Upper lobe of right lung (tissue), 1 donor: ENCODE measurements around the gene SPPL2C. TPM values are rescaled to one million over a fixed set of nuclear protein-coding genes. Genes with fewer than 3 reads are reported as not detected.

Experiments used
- ATAC-seq: fragments of 200-7000 bp; cut with Tn5 transposase; one replicate; pipeline ENCODE4 v1.9.1; 2020; ENCODE audit warnings: mild to moderate bottlenecking, moderate library complexity
- DNase-seq: peaks from one replicate; pipeline ENCODE4 v3.0.0-alpha.2; 2020
- H3K27ac ChIP-seq: fragments of 200-600 bp; one replicate; pipeline ENCODE4 v1.8.0; 2022
- H3K27me3 ChIP-seq: fragments of 200-600 bp; one replicate; pipeline ENCODE4 v1.8.0; 2022; ENCODE audit warnings: mild to moderate bottlenecking
- H3K36me3 ChIP-seq: fragments of 200-600 bp; one replicate; pipeline ENCODE4 v1.8.0; 2022
- H3K4me1 ChIP-seq: fragments of 200-600 bp; one replicate; pipeline ENCODE4 v1.8.0; 2022
- H3K4me3 ChIP-seq: fragments of 200-600 bp; one replicate; pipeline ENCODE4 v1.8.0; 2022; ENCODE audit warnings: mild to moderate bottlenecking
- H3K9me3 ChIP-seq: fragments of 200-600 bp; one replicate; pipeline ENCODE4 v1.8.0; 2022
- intact Hi-C: fragments of 100-400 bp; cut with DNase I; formaldehyde crosslinking; loops from one replicate; pipeline ENCODE4 v1.11.0; 2022
- long read RNA-seq: library from polyadenylated mRNA; unstranded; transcript quantifications from one replicate; pipeline ENCODE4 v2.0.0, GENCODE V29; 2021
- total RNA-seq: library from RNA; stranded (reverse); fragmentation: NEBNext Ultra II Directional; extraction: Animal tissue kit (Norgen Biotek cat#: 25700); gene quantifications from one replicate; pipeline ENCODE4 v1.2.1, GENCODE V29; 2021
- TF ChIP-seq, protein P1 (sequence below): fragments of 200-600 bp; IDR thresholded peaks from one replicate; pipeline ENCODE4 v1.8.0; 2022; ENCODE audit warnings: antibody characterized with exemption
- donor health status: DM: no; HTN: yes; CAD: no; lungs with severe emphysema.

Gene SPPL2C, protein sequence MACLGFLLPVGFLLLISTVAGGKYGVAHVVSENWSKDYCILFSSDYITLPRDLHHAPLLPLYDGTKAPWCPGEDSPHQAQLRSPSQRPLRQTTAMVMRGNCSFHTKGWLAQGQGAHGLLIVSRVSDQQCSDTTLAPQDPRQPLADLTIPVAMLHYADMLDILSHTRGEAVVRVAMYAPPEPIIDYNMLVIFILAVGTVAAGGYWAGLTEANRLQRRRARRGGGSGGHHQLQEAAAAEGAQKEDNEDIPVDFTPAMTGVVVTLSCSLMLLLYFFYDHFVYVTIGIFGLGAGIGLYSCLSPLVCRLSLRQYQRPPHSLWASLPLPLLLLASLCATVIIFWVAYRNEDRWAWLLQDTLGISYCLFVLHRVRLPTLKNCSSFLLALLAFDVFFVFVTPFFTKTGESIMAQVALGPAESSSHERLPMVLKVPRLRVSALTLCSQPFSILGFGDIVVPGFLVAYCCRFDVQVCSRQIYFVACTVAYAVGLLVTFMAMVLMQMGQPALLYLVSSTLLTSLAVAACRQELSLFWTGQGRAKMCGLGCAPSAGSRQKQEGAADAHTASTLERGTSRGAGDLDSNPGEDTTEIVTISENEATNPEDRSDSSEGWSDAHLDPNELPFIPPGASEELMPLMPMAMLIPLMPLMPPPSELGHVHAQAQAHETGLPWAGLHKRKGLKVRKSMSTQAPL
- total RNA-seq: not detected
- long read RNA-seq: 0 reads

DNA sequence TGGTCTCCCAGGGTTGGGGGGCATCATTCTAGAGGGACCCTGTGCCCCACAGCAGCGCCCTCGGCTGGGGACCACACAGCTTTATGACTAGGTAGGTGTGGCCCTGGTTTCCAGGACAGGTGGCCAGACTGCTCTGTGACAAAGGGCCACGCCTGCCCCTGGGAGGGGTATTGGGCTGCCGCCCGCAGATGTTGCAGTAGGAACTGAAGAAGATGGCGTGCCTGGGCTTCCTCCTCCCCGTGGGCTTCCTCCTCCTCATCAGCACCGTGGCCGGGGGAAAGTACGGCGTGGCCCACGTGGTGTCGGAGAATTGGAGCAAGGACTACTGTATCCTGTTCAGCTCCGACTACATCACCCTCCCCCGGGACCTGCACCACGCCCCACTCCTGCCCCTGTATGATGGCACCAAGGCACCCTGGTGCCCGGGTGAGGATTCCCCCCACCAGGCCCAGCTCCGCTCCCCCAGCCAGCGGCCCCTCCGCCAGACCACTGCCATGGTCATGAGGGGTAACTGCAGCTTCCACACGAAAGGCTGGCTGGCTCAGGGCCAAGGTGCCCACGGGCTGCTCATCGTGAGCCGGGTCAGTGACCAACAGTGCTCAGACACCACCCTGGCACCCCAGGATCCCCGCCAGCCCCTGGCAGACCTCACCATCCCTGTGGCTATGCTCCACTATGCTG is at the start of gene SPPL2C:
TSS of gene SPPL2C (plus strand) at position 187 of the 681 bp plus-strand sequence. CDS start at position 213, 26 bp downstream.
- no peaks in the 10 kb centered on the region for H3K36me3 ChIP-seq
- no peak within 1 kb of the TSS for H3K27ac ChIP-seq
- ATAC-seq (no peak), DNase-seq (no peak)
- H3K4me3 ChIP-seq: no peak within 1 kb of the TSS
- no peaks in the 10 kb centered on the region for H3K4me1 ChIP-seq
- TF ChIP-seq, protein P1, sequence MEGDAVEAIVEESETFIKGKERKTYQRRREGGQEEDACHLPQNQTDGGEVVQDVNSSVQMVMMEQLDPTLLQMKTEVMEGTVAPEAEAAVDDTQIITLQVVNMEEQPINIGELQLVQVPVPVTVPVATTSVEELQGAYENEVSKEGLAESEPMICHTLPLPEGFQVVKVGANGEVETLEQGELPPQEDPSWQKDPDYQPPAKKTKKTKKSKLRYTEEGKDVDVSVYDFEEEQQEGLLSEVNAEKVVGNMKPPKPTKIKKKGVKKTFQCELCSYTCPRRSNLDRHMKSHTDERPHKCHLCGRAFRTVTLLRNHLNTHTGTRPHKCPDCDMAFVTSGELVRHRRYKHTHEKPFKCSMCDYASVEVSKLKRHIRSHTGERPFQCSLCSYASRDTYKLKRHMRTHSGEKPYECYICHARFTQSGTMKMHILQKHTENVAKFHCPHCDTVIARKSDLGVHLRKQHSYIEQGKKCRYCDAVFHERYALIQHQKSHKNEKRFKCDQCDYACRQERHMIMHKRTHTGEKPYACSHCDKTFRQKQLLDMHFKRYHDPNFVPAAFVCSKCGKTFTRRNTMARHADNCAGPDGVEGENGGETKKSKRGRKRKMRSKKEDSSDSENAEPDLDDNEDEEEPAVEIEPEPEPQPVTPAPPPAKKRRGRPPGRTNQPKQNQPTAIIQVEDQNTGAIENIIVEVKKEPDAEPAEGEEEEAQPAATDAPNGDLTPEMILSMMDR: no peak
- no peaks in the 10 kb centered on the region for H3K9me3 ChIP-seq
- intact Hi-C loops: no loop called here
- H3K27me3 ChIP-seq: no peaks in the 10 kb centered on the region

- ATAC-seq: no peak
These were observed 43.9 kb upstream of the SPPL2C start for GRCh38 chr17:45800816-45801215.

DNA sequence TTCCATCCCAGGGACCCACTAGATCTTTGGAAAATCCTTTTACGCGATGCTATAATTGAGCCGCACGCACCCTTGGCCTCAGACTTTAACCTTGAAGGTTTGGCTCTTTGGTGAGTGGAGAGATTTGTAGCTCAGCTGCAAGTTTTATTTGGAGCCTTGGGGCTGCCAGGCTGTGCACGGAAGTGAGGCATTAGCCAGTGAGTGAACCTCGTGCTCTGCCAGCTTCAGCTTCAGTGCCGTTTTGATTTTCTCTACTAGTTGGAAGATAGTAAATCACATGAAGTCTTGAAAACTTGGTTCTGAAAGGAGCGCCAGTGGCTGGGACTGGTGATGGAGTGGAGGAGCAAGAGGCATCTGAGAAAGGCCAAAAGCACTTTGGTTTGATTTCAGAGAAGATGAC is 43.3 kb upstream of the SPPL2C start:
- Histone ChIP-seq H3K36me3 (no peaks in the 10 kb centered on the region), H3K9me3 (no peaks in the 10 kb centered on the region), H3K27ac (no peak overlapping the region), H3K27me3 (peaks cover 15% of the 10 kb centered on the region), H3K4me3 (no peak overlapping the region), H3K4me1 (no peaks in the 10 kb centered on the region)
- intact Hi-C loops: no loop called here
- DNase-seq: no peak
- TF ChIP-seq, protein P1: no peak
- no peak for ATAC-seq

More at GRCh38 chr17:45800816-45801215, 43.9 kb upstream of the SPPL2C start:
- Histone ChIP-seq H3K27ac (no peak overlapping the region), H3K36me3 (no peaks in the 10 kb centered on the region), H3K4me3 (no peak overlapping the region), H3K9me3 (no peaks in the 10 kb centered on the region), H3K4me1 (no peaks in the 10 kb centered on the region), H3K27me3 (peaks cover 20% of the 10 kb centered on the region)
- intact Hi-C loops: no loop called here
- TF ChIP-seq, protein P1: no peak
- DNase-seq: no peak

GRCh38 chr17:45808845-45809244 is 35.8 kb upstream of the SPPL2C start:
- DNase-seq: no peak
- Histone ChIP-seq H3K27ac (no peak overlapping the region), H3K4me3 (no peak overlapping the region), H3K4me1 (no peaks in the 10 kb centered on the region), H3K27me3 (peaks cover 16% of the 10 kb centered on the region), H3K9me3 (no peaks in the 10 kb centered on the region), H3K36me3 (no peaks in the 10 kb centered on the region)
- intact Hi-C loops: no loop called here
- TF ChIP-seq, protein P1: no peak
- no peak for ATAC-seq

DNA sequence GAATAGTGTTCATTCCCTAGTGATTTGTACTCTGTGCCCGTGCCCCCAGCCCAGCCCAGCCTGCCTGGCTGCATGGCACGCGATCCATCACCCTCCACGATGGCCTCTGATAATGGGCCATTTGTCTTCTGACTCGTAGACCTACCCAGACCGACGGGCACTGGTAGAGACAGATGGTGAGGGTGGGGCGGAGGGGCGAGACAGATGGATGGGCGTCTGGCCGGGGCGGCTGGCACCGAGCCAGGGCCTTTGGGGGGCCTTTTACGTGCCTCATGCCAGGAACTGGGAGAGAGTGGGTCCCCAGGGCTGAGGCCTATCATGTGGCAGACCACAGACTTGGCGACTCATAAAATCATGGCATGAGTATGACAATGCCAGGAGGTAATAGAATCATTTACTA is 35.2 kb upstream of the SPPL2C start:
- TF ChIP-seq, protein P1: no peak
- H3K27ac ChIP-seq: no peak overlapping the region
- H3K4me1 ChIP-seq: no peaks in the 10 kb centered on the region
- peaks cover 12% of the 10 kb centered on the region for H3K27me3 ChIP-seq
- H3K4me3 ChIP-seq: no peak overlapping the region
- no peak for ATAC-seq
- intact Hi-C loops: no loop called here
- no peak for DNase-seq
- no peaks in the 10 kb centered on the region for H3K9me3 ChIP-seq
- H3K36me3 ChIP-seq: no peaks in the 10 kb centered on the region
